Activated effector memory CD4-positive, alpha-beta T cell treated with Interleukin-2 at 50 U/mL for 16 hours (primary cell): ENCODE results near the gene HMX2.
"Not testable (repeated sequence)": the region's sequence is repeated elsewhere in the genome, so short reads cannot be mapped to it uniquely, and the experiment has no call there.

Experiments used
- DNase-seq: peaks from one replicate; pipeline ENCODE4 v3.0.0-alpha.2; 2020

Gene HMX2

DNA sequence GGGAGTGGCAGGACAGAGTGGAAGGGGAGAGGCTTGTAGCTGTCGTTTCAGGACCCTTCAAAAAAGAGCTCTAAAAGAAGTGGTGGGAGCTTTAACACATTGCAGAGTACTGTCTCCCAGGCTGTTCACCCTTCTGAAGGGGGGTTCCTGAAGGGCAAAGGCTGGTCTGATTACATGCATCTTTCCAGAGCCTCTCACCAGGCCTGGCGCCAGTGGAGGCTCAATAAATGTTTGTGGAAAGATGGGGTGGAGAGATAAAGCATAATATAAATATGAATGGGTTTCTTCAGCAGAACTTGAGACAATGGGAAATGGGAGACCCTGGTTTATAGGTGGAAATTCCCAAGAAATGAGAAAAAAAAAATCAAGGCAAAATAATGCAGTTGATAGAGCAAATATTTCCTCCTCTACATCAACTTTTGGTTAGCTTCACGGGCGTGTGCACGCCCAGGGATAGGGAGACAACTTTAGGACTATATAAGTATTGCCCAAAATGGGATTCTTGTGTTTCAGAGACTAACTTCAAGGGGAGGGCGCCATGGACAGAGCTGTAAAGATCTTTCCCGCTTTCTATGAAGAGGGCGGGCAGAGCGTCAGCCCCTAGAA is 5.7 kb downstream of the HMX2 start:
- DNase-seq: no peak

GRCh38 chr10:123154092-123154710 is 6.3 kb downstream of the HMX2 start, which contains the start of gene BUB3:
Gene BUB3, plus strand, starts transcription at chr10:123154402. Its CDS starts 516 bp downstream, at chr10:123154918.
- peak; percentile 93 for DNase-seq

DNA sequence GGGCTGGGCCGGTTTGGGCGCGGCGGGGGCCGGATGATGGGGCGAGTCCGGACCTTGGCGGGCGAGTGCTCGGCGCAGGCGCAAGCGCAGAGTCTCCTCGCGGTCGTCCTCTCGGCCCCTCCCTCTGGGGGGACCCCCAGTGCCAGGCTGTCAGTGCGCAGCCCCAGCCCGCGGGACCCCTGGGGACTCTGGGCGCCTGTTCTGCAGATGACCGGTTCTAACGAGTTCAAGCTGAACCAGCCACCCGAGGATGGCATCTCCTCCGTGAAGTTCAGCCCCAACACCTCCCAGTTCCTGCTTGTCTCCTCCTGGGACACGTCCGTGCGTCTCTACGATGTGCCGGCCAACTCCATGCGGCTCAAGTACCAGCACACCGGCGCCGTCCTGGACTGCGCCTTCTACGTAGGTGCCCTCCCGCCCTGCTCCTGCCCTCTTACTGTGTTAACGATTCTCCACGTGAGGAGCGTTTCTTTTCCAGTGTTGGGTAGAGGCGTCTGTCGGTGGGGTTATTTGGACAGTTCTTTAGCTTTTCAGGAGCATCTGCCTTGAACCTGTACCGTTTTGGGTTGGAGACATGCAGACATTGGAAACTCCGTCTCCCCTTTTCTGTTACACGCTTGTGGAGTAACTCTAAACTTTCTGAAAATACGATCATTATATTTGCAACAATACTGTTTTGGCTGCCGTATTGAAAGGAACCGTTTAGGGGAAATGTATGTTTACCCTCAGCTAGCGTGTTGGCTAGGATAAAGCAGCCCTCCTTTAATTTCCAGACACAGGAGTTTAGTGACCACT is 7.0 kb downstream of the HMX2 start:
- no peak for DNase-seq

DNA sequence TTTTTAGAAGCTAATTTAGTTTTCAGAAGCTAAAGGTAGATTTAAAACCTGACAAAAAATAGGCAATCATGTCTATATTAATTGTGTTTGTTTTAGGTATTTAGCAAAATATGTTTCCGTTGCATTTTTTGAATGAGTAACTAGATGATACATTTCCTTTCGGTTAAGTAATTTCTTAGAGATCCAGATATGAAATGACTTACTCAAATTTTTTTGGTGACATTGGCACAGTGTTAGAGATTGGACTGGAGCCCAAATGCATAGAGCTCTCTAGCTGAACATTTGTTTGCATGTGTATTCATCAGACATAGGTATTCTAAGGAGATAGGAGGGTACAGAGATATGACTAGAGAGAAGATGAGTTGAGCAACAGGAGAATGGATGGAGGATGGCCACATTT is 8.1 kb downstream of the HMX2 start:
- DNase-seq: no peak

DNA sequence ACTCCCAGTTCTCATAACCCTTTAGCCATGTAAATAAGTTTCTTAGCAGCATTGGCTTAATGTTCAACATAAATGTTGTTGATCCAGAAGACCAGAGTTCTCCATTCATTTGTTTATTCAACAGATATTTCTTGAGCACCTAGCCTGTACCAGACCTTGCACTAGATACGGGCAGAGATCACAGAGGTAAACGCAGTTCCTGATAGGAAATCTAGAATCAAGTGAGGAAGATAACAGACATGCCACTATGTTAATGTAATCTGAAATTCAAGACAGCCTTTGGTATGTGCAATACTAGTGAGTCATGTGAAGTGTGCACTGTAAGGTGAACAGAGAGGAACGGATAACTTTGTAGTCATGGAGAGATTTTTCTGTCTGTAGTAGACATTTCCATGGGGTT is 9.3 kb downstream of the HMX2 start:
- no peak for DNase-seq

GRCh38 chr10:123158682-123159081 is 10.7 kb downstream of the HMX2 start:
- no peak for DNase-seq

DNA sequence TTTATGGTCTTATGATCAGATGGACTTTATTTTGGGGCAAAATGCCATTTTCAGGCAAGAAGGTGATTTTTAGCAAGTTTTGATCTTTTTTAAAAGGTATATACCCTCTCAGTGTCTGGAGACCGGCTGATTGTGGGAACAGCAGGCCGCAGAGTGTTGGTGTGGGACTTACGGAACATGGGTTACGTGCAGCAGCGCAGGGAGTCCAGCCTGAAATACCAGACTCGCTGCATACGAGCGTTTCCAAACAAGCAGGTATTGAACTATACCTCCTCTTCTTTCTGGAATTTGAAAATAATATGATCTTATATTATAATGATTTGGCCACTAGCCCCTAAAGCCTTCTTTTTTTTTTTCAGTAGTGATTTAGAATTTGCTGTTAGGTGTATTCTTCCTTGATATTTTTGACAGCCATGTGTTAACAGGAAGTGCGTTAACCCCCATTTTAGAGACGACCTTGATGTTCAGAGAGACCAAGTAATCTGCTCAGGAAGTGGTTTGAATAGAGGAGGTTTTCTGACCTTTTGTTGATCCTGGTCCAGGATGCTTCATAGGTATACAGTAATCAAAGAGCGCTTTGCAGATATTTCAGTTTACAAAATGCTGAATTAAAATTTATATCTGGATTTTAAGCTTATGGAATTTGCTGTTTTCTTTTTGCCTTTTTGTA is 12.5 kb downstream of the HMX2 start:
- no peak for DNase-seq

- no peak for DNase-seq
Measured at GRCh38 chr10:123164319-123164718, 16.4 kb downstream of the HMX2 start.

- DNase-seq: no peak
Measured at GRCh38 chr10:123165445-123166072, 17.6 kb downstream of the HMX2 start.

GRCh38 chr10:123166618-123167017 is 18.7 kb downstream of the HMX2 start:
- DNase-seq: no peak

DNA sequence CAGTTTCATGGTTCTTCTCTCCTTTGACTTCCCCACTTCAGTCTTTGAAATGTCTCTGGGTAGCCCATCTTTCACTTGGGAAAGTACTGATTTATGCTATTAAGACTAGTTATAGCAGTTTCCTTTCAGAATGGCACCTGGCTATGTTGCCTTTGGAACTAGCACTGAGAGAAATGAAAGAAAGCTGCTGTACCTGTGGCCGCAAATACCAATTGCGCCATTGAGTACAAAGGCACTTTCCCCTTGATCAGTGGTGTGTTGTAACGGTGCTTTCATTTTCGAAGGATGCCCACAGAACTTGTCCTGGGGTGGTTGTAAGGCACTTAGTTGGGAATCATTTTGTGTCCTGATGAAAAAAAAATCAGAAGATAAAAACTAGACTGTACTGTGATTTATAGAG is 23.0 kb downstream of the HMX2 start:
- DNase-seq: no peak

DNA sequence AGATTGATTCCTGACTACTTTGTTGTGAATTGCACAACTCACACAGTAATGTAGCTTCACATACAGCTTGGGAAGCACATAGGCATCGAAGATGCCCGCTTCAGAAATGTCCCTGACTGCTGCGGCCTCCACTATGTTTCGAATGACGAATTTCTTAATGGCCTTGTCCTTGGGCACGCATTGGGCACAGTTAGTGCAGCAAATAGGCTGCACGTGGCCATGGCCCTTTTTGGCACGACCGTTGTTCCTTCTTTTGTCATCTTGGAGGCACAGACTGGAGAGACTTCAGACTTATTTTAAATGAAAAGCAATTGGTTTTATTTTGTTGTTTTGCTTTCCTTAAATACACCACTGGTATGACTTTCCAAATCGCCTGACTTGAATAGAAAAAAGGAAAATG is 23.7 kb downstream of the HMX2 start:
- not testable (repeated sequence) for DNase-seq

DNA sequence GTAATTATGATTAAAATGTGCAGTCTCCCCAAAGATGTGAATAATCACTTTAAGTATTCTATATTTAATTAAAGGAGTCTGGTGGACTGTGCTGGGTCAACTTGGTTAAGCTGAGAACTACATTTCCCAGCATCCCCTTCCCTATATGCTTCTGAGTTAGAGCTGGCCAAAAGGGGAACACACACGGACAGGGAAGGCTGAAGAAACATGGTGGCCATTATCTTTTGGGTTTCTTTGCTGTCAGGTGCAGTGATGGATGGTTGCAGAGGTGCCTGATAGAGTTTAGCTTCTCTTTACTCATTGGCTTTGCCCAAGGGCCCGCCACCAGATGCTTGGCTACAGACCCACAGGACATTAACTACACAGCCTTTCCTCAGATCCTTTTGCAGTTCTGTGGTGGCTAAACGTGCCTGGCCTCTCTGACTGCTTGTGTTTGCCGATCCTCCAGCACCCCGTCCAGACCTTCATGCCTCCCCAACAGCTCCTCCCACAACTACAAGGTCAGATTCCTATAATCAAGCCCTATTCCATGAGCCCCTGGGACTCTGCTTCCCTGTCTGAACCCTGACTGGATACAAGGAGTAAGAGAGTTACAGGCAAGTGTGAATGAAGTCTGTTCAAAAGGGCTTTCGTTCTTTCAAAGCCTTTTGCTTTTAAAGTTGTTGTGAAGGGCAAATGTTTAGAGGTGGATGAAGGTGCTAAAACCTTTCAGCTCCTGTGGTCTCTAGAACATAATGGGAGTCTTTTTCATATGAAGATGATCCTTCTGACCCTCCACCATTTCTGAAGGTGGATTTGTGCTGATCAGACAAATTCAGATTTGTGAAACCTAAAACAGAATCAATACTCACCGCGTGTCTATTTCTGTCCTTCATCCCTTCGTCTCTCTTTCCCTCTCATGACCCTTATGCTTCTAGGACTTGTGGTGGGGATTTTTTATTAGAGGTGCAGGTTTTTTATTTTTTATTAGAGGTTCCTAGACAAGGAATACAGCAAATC is 27.8 kb downstream of the HMX2 start:
- DNase-seq: no peak

GRCh38 chr10:123178390-123178789 is 30.5 kb downstream of the HMX2 start:
- DNase-seq: not testable (repeated sequence)

GRCh38 chr10:123180101-123181090 is 32.5 kb downstream of the HMX2 start:
- no peak for DNase-seq

GRCh38 chr10:123183724-123184123 is 35.8 kb downstream of the HMX2 start:
- no peak for DNase-seq

DNA sequence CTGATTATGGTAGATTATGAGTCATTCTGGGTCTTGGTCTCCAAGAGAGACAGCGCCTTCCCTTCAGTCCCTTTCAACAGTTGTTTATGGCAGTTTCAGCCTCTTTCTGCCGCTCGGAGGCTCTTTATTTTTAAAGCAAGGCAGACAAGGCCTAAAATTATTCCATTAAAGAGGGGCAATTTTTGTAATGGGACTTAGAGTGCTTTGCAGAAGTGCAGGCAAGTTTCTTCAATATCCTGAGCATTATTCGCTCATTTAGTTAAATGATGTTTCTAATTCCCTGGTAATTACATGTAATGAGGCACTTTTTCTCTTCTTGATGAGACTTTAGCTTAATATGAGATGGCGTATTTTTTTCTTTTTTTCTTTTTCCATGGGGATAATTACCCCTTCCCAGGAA is 39.8 kb downstream of the HMX2 start:
- DNase-seq: no peak

DNA sequence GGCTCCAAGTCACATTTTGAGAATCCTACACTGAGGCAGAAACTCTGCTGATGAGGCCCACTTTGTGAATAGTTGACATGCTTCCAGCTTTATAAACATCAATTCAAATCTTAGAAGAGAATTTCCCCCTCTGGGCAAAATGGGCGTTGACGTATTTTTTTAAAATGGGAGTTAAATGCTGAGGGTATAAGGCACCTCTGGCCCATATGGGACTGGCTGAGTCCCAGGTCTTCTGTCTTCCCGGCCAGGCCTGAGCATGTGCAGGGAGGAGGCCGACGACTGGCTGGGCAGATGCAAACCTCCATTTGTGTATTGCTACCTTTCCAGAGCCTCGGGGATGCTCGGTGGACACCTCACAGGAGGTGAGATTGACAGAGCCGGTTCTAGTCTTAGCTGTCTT is 44.0 kb downstream of the HMX2 start:
- DNase-seq: no peak

- no peak for DNase-seq
Measured at GRCh38 chr10:123194056-123194455, 46.1 kb downstream of the HMX2 start.
